Stomach (tissue), 4 donors: ENCODE measurements around the gene NUMB.

Experiments used
- EP300 ChIP-seq: sonication (generic); formaldehyde crosslinking; IDR thresholded peaks from one replicate; pipeline ENCODE4 v1.6.1; 2017; ENCODE audit warnings: antibody characterized with exemption
- POLR2A ChIP-seq, 4 donors: fragments of 450-650 bp; IDR thresholded peaks; one replicate each; pipeline ENCODE4 v1.6.1; 2016; ENCODE audit warnings: antibody characterized with exemption in 4 of 4, control low read depth in 2 of 4, mild to moderate bottlenecking in 1 of 4, moderate library complexity in 1 of 4
- TF ChIP-seq, protein P1 (sequence below), 7 experiments: fragments of 450-650 bp in 4 of 7; fragments of 200-600 bp in 3 of 7; sonication (generic) in 3 of 7; IDR thresholded peaks; one replicate each; pipeline ENCODE4 v1.5.1; 2016 to 2019; ENCODE audit warnings: antibody characterized with exemption in 7 of 7, control low read depth in 2 of 7, mild to moderate bottlenecking in 1 of 7

DNA sequence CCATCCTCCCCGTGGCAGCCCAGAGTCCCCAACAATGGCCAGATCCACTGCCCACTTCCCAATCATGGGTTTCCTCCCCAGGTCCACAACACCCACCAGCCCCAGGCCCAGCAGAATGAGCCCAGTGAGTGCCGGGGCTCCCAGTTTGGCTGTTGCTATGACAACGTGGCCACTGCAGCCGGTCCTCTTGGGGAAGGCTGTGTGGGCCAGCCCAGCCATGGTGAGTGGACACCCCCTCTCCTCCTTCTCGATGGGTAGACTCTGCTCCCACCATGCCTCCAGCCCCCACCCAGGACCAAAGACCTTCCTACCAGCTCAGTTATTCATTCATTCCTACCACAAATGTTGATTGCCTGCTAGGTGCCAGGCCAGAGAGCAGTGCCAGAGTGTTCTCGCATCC, 197.3 kb downstream of the NUMB start:
- TF ChIP-seq, protein P1, sequence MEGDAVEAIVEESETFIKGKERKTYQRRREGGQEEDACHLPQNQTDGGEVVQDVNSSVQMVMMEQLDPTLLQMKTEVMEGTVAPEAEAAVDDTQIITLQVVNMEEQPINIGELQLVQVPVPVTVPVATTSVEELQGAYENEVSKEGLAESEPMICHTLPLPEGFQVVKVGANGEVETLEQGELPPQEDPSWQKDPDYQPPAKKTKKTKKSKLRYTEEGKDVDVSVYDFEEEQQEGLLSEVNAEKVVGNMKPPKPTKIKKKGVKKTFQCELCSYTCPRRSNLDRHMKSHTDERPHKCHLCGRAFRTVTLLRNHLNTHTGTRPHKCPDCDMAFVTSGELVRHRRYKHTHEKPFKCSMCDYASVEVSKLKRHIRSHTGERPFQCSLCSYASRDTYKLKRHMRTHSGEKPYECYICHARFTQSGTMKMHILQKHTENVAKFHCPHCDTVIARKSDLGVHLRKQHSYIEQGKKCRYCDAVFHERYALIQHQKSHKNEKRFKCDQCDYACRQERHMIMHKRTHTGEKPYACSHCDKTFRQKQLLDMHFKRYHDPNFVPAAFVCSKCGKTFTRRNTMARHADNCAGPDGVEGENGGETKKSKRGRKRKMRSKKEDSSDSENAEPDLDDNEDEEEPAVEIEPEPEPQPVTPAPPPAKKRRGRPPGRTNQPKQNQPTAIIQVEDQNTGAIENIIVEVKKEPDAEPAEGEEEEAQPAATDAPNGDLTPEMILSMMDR (IDR thresholded peaks at IDR 0.05): no peak
- no peak for TF ChIP-seq EP300
- TF ChIP-seq POLR2A (IDR thresholded peaks at IDR 0.05): no peak
